ENCODE data around the gene COL18A1. TPM values are rescaled to one million over a fixed set of nuclear protein-coding genes. Genes with fewer than 3 reads are reported as not detected.

Gene COL18A1
- total RNA-seq, 1 donor from 2014 or later: 150 TPM

DNA sequence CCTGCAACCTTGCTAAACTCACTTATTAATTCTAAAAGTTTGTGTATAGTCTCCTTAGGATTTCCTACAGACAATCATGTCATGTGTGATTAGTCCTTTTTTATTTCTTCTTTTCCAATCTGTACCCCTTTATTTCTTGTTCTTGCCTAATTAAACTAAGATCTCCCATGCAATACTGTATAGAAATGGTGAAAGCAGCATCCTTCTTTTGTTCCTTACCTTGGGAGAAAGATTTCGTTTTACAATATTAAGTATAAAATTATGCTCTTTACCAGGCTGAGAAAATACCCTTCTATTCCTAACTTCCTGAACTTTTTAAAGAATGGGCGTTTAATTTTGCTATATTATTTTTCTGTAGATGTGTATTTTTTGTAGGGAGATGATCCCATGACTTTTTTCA, 7.6 kb upstream of the COL18A1 start:
- no peak overlapping the region for H3K27ac Mint-ChIP-seq
- no peak for DNase-seq (ENCODE audit: extremely low spot score, unreplicated experiment)

DNA sequence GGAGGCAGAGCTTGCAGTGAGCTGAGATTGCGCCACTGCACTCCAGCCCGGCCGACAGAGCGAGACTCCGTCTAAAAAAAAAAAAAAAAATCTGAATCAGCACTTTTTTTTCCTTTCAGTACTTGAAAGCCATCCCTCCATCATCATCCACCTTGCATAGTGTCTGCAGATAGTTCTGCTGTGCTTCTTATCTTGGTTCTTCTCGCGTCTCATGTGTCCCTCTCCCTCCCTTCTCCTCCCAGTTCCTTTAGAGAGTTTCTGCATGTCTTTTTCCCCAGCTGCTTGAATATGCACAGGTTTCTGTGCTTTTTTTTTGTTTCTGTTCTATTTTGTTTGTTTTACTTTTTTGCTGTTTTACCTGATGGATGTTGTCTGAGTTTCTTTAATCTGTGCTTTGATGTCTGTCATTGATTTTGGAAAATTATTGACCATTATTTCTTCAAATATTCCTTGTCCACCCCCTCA, 3.9 kb upstream of the COL18A1 start:
- H3K9me3 Mint-ChIP-seq: no peaks in the 10 kb centered on the region
- no peak overlapping the region for H3K27ac Mint-ChIP-seq
- H3K27me3 Mint-ChIP-seq: peaks cover 19% of the 10 kb centered on the region
- peaks cover 6% of the 10 kb centered on the region for H3K36me3 Mint-ChIP-seq
- no peak for DNase-seq (ENCODE audit: extremely low spot score, unreplicated experiment)
- TF ChIP-seq, protein P1, sequence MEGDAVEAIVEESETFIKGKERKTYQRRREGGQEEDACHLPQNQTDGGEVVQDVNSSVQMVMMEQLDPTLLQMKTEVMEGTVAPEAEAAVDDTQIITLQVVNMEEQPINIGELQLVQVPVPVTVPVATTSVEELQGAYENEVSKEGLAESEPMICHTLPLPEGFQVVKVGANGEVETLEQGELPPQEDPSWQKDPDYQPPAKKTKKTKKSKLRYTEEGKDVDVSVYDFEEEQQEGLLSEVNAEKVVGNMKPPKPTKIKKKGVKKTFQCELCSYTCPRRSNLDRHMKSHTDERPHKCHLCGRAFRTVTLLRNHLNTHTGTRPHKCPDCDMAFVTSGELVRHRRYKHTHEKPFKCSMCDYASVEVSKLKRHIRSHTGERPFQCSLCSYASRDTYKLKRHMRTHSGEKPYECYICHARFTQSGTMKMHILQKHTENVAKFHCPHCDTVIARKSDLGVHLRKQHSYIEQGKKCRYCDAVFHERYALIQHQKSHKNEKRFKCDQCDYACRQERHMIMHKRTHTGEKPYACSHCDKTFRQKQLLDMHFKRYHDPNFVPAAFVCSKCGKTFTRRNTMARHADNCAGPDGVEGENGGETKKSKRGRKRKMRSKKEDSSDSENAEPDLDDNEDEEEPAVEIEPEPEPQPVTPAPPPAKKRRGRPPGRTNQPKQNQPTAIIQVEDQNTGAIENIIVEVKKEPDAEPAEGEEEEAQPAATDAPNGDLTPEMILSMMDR (conservative IDR thresholded peaks at IDR 0.05): no peak
- H3K4me3 Mint-ChIP-seq: no peak overlapping the region
- peaks cover 10% of the 10 kb centered on the region for H3K4me1 Mint-ChIP-seq (ENCODE audit: unreplicated experiment)

More for the DNA sequence above, 7.6 kb upstream of the COL18A1 start:
- Mint-ChIP-seq H3K36me3 (peaks cover 6% of the 10 kb centered on the region), H3K4me3 (no peak overlapping the region), H3K27me3 (peaks cover 6% of the 10 kb centered on the region), H3K9me3 (no peaks in the 10 kb centered on the region), H3K4me1 (ENCODE audit: unreplicated experiment) (no peaks in the 10 kb centered on the region)
- TF ChIP-seq, protein P1 (conservative IDR thresholded peaks at IDR 0.05): no peak

DNA sequence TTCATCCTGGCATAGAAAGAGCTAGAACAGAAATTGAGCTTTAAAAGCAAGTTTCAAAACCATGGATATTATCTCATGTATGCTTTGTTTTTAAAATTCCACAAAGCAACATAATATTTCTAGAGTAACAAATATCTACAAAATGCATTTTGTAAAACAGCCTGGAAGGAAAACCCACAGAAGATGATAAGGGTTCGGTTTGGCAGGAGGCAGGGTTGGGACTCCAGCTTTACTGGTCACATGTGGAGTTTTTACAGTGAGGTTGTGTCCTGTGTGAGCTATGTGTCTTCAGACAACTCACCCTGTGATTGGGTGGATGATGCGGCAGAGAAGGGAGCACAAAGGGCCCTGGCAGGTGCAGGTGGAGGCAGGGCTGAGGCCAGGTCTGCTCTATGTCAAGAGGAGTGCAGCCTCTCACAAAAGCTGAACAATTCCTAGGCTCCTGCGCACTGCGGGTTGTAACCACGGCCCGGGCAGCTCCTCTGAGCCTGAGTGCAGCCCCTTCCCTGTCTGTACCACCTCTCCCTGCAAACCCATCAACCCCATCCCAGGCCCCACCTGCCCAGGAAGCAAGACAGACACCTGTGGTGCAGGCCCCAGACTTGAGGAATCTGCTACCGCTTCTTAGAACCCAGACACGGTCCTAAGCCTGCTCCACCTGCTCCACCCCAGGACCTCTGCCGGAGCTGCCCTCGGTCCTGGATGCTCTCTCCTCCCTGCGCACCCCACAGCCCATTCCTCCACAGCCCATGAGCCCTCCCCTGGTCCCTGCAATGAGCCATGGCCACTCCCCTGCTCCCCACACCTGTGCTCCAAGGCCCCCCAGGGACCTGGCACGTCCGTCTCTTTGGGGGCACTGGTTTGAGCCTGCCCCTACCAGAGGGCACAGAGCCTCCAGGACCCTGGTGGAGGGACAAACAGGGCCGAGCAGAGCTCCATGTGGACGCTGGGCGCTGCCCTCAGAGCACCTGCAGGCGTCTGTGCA, 2.8 kb upstream of the COL18A1 start:
- H3K27ac Mint-ChIP-seq: peak overlapping the region; percentile 90
- peaks cover 6% of the 10 kb centered on the region for H3K36me3 Mint-ChIP-seq
- peaks cover 19% of the 10 kb centered on the region for H3K4me1 Mint-ChIP-seq (ENCODE audit: unreplicated experiment)
- H3K9me3 Mint-ChIP-seq: no peaks in the 10 kb centered on the region
- peaks cover 14% of the 10 kb centered on the region for H3K27me3 Mint-ChIP-seq
- TF ChIP-seq, protein P1 (conservative IDR thresholded peaks at IDR 0.05): no peak
- peak overlapping the region; percentile 34 for H3K4me3 Mint-ChIP-seq
- no peak for DNase-seq (ENCODE audit: extremely low spot score, unreplicated experiment)

DNA sequence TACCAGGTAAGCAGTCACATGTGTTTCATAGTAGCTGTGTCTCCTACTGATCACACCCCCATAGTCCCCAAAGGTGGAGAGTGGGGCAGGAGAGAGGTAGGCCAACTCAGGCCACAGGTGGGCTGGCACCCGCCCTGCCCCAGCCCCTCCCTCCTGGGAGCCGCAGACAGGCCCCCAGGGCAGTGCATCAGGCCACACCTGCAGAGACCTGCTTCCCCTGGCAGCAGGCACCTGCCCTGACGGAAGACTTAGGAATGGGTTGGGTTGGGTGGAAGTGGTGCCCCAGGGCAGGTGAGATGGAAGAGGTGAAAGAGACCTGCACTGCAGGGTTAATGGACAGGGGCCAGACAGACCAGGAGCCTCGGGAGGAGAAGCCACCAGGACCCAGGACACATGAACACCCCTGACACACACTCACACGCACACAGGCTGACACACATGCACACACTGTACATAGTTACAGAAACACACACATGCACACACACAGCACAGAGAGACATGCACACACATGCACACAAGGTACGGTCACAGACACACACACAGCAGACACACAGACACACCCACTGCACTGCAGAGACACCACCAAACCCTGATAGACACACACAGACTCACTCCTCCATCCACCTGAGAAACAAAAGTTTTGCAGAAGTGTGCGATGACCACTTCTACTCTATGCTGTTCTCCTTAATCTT, 1.7 kb upstream of the COL18A1 start:
- peak overlapping the region; percentile 94 for H3K4me3 Mint-ChIP-seq
- DNase-seq (ENCODE audit: extremely low spot score, unreplicated experiment): no peak
- H3K4me1 Mint-ChIP-seq (ENCODE audit: unreplicated experiment): peaks cover 29% of the 10 kb centered on the region
- peaks cover 14% of the 10 kb centered on the region for H3K27me3 Mint-ChIP-seq
- peak overlapping the region; percentile 90 for H3K27ac Mint-ChIP-seq
- no peaks in the 10 kb centered on the region for H3K9me3 Mint-ChIP-seq
- TF ChIP-seq, protein P1 (conservative IDR thresholded peaks at IDR 0.05): no peak
- H3K36me3 Mint-ChIP-seq: peaks cover 6% of the 10 kb centered on the region

DNA sequence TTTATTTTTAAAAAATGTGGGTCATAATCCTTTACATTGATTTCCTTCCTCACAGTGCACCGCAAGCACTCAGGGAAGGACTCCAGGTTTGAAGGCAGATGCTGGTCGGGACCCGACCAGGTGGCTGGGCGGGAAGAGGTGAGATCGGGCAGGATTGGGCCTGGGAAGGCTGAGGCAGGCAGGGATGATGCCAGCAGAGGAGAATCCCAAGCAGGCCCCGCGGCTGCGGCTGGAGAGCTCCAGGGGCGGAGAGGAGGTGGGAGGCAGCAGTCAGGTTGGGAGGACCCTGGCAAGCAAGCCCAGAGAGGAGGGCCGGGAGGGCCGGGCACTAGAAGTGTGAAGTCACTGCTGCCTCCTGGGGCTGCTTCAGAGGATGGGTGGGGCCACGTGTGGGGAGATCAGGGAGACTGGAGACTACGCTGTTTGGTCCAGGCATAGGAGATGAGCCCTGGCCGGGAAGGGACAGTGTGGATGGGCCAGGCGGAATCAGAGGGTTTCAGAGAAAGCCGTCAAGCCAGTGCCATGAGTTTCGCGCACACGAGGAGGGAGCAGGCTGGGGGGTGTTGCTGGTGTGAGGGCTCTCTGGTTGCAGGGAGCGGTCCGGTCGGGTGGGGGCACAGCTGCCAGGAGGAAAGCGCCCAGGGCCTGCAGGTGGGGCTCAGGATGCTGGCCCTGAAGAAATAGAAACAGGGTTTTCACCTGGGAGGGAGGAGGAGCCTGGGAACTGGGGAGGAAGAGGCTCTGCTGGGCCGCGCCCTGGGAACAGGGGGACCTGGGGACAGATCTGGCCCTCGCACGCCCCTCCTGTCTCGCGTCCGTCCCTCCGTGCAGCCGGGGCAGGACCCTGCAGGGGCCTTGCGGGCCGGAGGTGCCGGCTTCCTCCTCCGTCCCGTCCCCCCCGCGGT, 888 bp upstream of the COL18A1 start:
- Mint-ChIP-seq H3K36me3 (peaks cover 6% of the 10 kb centered on the region), H3K4me3 (peak overlapping the region; percentile 94), H3K9me3 (no peaks in the 10 kb centered on the region), H3K27ac (peak overlapping the region; percentile 90), H3K4me1 (ENCODE audit: unreplicated experiment) (peaks cover 30% of the 10 kb centered on the region), H3K27me3 (peaks cover 14% of the 10 kb centered on the region)
- TF ChIP-seq, protein P1 (conservative IDR thresholded peaks at IDR 0.05): no peak
- no peak for DNase-seq (ENCODE audit: extremely low spot score, unreplicated experiment)
